HepG2 (cell line): ENCODE results near the gene SEPTIN2. TPM values are rescaled to one million over a fixed set of nuclear protein-coding genes. Genes with fewer than 3 reads are reported as not detected.

Source experiments
- CBFB ChIP-seq: sonication (generic); formaldehyde crosslinking; IDR thresholded peaks from 2 replicates; pipeline ENCODE4 v1.4.0; 2020; ENCODE audit warnings: missing genetic modification reagents
- CC2D1A ChIP-seq: sonication (generic); formaldehyde crosslinking; IDR thresholded peaks from 2 replicates; pipeline ENCODE4 v1.8.1; 2023; ENCODE audit warnings: mild to moderate bottlenecking, missing genetic modification reagents
- FOXA3 ChIP-seq: IDR thresholded peaks from 2 replicates; pipeline ENCODE4 v1.6.1; 2016; ENCODE audit warnings: missing genetic modification reagents, missing compliant biosample characterization
- IRF2 ChIP-seq: IDR thresholded peaks from 2 replicates; pipeline ENCODE4 v1.6.1; 2018; ENCODE audit warnings: missing genetic modification reagents, missing compliant biosample characterization
- LCORL ChIP-seq, 2 experiments: fragments of 450-650 bp in 1 of 2; sonication (generic) in 1 of 2; formaldehyde crosslinking in 1 of 2; IDR thresholded peaks; 2 replicates each; pipeline versions ENCODE4 v1.5.0 to v1.6.1; 2017 to 2020; ENCODE audit warnings: antibody characterized with exemption in 1 of 2, missing genetic modification reagents in 1 of 2
- TFAP4 ChIP-seq: sonication (generic); IDR thresholded peaks from 2 replicates; pipeline ENCODE4 v1.6.1; 2016; ENCODE audit warnings: low read depth, borderline replicate concordance
- TSC22D2 ChIP-seq: sonication (generic); formaldehyde crosslinking; IDR thresholded peaks from 2 replicates; pipeline ENCODE4 v1.5.1; 2020; ENCODE audit warnings: missing genetic modification reagents, mild to moderate bottlenecking, borderline replicate concordance
- ZMYM4 ChIP-seq: sonication (generic); formaldehyde crosslinking; IDR thresholded peaks from 2 replicates; pipeline ENCODE4 v1.8.1; 2023; ENCODE audit warnings: mild to moderate bottlenecking, missing genetic modification reagents
- ZNF451 ChIP-seq: sonication (generic); formaldehyde crosslinking; IDR thresholded peaks from 2 replicates; pipeline ENCODE4 v1.5.0; 2020; ENCODE audit warnings: mild to moderate bottlenecking, missing genetic modification reagents
- ZNF484 ChIP-seq: sonication (generic); formaldehyde crosslinking; IDR thresholded peaks from 2 replicates; pipeline ENCODE4 v1.5.1; 2020; ENCODE audit warnings: mild to moderate bottlenecking, low read depth, missing genetic modification reagents, borderline replicate concordance
- ZSCAN9 ChIP-seq: IDR thresholded peaks from 2 replicates; pipeline ENCODE4 v1.6.1; 2016; ENCODE audit warnings: borderline replicate concordance
- polyA plus RNA-seq, 8 experiments: library from polyadenylated mRNA; depleted of rRNA in 3 of 8; stranded (reverse) in 7 of 8; unstranded in 1 of 8; fragments of >200 nt; fragmentation: Illumina TruSeq in 4 of 8; extraction: Trizol in 4 of 8; gene quantifications; 2 replicates each; pipeline versions ENCODE4 v1.2.1 to v1.2.3, GENCODE V29; 2011 to 2016; ENCODE audit warnings: low read depth in 4 of 8, missing spikeins in 1 of 8, mixed read lengths in 1 of 8; ENCODE audit not compliant: insufficient read depth in 1 of 8
- total RNA-seq, 5 experiments: library from RNA; depleted of rRNA; stranded (reverse); fragments of >200 nt; fragmentation: Illumina TruSeq; extraction: Trizol; gene quantifications; 2 replicates each; pipeline ENCODE4 v1.2.3, GENCODE V29; 2016; ENCODE audit warnings: low read depth in 1 of 5
- TF ChIP-seq, protein P1 (sequence below): sonication (generic); formaldehyde crosslinking; IDR thresholded peaks from 2 replicates; pipeline ENCODE4 v1.4.0; 2020; ENCODE audit warnings: missing genetic modification reagents
- TF ChIP-seq, protein P2 (sequence below): sonication (generic); formaldehyde crosslinking; IDR thresholded peaks from 2 replicates; pipeline ENCODE4 v1.4.0; 2020; ENCODE audit warnings: missing genetic modification reagents
- TF ChIP-seq, protein P3 (sequence below): sonication (generic); formaldehyde crosslinking; IDR thresholded peaks from 2 replicates; pipeline ENCODE4 v1.5.0; 2020; ENCODE audit warnings: mild to moderate bottlenecking, missing genetic modification reagents, moderate library complexity
- TF ChIP-seq, protein P4 (sequence below): sonication (generic); formaldehyde crosslinking; IDR thresholded peaks from 2 replicates; pipeline ENCODE4 v1.5.1; 2020; ENCODE audit warnings: mild to moderate bottlenecking, missing genetic modification reagents, moderate library complexity

The SEPTIN2 gene
- total and polyA plus RNA-seq, 2 of the 13 experiments (the other 11 are each of a cell fraction or from before 2014, with no cell fraction given), result 493 to 733 TPM

GRCh38 chr2:241267249-241268067 lies 48.3 kb upstream of the SEPTIN2 start (continued):
- TF ChIP-seq, protein P1, sequence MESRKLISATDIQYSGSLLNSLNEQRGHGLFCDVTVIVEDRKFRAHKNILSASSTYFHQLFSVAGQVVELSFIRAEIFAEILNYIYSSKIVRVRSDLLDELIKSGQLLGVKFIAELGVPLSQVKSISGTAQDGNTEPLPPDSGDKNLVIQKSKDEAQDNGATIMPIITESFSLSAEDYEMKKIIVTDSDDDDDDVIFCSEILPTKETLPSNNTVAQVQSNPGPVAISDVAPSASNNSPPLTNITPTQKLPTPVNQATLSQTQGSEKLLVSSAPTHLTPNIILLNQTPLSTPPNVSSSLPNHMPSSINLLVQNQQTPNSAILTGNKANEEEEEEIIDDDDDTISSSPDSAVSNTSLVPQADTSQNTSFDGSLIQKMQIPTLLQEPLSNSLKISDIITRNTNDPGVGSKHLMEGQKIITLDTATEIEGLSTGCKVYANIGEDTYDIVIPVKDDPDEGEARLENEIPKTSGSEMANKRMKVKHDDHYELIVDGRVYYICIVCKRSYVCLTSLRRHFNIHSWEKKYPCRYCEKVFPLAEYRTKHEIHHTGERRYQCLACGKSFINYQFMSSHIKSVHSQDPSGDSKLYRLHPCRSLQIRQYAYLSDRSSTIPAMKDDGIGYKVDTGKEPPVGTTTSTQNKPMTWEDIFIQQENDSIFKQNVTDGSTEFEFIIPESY (CRISPR knock-in tag), result peak; percentile 59; the same call in 1 of the 2 replicates
- no peak for TF ChIP-seq ZSCAN9 (CRISPR knock-in tag)
- TF ChIP-seq, protein P2, sequence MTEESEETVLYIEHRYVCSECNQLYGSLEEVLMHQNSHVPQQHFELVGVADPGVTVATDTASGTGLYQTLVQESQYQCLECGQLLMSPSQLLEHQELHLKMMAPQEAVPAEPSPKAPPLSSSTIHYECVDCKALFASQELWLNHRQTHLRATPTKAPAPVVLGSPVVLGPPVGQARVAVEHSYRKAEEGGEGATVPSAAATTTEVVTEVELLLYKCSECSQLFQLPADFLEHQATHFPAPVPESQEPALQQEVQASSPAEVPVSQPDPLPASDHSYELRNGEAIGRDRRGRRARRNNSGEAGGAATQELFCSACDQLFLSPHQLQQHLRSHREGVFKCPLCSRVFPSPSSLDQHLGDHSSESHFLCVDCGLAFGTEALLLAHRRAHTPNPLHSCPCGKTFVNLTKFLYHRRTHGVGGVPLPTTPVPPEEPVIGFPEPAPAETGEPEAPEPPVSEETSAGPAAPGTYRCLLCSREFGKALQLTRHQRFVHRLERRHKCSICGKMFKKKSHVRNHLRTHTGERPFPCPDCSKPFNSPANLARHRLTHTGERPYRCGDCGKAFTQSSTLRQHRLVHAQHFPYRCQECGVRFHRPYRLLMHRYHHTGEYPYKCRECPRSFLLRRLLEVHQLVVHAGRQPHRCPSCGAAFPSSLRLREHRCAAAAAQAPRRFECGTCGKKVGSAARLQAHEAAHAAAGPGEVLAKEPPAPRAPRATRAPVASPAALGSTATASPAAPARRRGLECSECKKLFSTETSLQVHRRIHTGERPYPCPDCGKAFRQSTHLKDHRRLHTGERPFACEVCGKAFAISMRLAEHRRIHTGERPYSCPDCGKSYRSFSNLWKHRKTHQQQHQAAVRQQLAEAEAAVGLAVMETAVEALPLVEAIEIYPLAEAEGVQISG (CRISPR knock-in tag), result peak; percentile 61
- no peak for TF ChIP-seq ZNF451
- TF ChIP-seq ZNF484 (CRISPR knock-in tag), result no peak
- TF ChIP-seq, protein P3, sequence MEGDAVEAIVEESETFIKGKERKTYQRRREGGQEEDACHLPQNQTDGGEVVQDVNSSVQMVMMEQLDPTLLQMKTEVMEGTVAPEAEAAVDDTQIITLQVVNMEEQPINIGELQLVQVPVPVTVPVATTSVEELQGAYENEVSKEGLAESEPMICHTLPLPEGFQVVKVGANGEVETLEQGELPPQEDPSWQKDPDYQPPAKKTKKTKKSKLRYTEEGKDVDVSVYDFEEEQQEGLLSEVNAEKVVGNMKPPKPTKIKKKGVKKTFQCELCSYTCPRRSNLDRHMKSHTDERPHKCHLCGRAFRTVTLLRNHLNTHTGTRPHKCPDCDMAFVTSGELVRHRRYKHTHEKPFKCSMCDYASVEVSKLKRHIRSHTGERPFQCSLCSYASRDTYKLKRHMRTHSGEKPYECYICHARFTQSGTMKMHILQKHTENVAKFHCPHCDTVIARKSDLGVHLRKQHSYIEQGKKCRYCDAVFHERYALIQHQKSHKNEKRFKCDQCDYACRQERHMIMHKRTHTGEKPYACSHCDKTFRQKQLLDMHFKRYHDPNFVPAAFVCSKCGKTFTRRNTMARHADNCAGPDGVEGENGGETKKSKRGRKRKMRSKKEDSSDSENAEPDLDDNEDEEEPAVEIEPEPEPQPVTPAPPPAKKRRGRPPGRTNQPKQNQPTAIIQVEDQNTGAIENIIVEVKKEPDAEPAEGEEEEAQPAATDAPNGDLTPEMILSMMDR (CRISPR knock-in tag), result peak; percentile 63
- TF ChIP-seq ZMYM4, result peak; percentile 26; the same call in 1 of the 2 replicates
- 0 out of 2 replicates have a peak, but pooled peaks have one; percentile 63 for TF ChIP-seq TSC22D2 (CRISPR knock-in tag)
- no peak for TF ChIP-seq LCORL (IDR thresholded peaks at IDR 0.05)
- 0 out of 2 replicates have a peak, but pooled peaks have one; percentile 35 for TF ChIP-seq LCORL (CRISPR knock-in tag; IDR thresholded peaks at IDR 0.05)
- TF ChIP-seq TFAP4, result peak; percentile 60
- TF ChIP-seq FOXA3 (CRISPR knock-in tag), result peak; percentile 51
- TF ChIP-seq CBFB (CRISPR knock-in tag), result 0 out of 2 replicates have a peak, but pooled peaks have one; percentile 60
- TF ChIP-seq, protein P4, sequence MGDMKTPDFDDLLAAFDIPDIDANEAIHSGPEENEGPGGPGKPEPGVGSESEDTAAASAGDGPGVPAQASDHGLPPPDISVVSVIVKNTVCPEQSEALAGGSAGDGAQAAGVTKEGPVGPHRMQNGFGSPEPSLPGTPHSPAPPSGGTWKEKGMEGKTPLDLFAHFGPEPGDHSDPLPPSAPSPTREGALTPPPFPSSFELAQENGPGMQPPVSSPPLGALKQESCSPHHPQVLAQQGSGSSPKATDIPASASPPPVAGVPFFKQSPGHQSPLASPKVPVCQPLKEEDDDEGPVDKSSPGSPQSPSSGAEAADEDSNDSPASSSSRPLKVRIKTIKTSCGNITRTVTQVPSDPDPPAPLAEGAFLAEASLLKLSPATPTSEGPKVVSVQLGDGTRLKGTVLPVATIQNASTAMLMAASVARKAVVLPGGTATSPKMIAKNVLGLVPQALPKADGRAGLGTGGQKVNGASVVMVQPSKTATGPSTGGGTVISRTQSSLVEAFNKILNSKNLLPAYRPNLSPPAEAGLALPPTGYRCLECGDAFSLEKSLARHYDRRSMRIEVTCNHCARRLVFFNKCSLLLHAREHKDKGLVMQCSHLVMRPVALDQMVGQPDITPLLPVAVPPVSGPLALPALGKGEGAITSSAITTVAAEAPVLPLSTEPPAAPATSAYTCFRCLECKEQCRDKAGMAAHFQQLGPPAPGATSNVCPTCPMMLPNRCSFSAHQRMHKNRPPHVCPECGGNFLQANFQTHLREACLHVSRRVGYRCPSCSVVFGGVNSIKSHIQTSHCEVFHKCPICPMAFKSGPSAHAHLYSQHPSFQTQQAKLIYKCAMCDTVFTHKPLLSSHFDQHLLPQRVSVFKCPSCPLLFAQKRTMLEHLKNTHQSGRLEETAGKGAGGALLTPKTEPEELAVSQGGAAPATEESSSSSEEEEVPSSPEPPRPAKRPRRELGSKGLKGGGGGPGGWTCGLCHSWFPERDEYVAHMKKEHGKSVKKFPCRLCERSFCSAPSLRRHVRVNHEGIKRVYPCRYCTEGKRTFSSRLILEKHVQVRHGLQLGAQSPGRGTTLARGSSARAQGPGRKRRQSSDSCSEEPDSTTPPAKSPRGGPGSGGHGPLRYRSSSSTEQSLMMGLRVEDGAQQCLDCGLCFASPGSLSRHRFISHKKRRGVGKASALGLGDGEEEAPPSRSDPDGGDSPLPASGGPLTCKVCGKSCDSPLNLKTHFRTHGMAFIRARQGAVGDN (CRISPR knock-in tag), result peak; percentile 47
- TF ChIP-seq IRF2 (CRISPR knock-in tag), result 0 out of 2 replicates have a peak, but pooled peaks have one; percentile 9
- TF ChIP-seq CC2D1A (CRISPR knock-in tag), result no peak
